ENCODE results near the gene ANAPC2.

DNA sequence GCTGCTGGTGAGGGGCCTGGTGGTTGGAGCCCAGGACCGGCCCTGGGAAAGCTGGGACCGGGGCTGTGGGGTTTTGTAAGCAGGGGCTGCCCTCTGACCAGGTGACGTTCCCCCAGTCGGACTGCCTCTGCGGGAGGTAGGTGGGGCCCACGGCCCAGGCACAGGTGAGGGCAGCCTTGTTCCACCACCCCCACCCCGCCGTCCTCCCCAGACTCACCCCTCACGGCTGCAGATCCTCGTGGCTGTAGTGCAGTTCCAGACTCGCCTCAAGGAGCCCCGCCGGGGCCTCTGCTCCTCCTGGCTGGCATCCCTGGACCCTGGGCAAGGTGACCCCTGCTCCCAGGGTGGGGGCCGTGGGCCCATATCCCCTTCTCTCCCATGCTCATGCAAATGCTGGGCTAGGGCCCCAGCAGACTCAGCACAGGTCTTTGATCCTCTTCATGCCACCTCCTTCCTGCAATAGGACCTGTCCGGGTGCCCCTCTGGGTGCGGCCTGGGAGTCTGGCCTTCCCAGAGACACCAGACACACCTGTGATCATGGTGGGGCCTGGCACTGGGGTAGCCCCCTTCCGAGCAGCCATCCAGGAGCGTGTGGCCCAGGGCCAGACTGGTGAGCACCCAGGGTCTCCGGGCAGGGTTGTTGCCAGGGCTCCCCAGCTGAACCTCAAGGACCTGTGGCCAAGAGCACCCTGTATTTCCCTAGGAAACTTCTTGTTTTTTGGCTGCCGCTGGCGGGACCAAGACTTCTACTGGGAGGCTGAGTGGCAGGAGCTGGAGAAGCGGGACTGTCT is 27.0 kb upstream of the ANAPC2 start:
- TF ChIP-seq, protein P1, sequence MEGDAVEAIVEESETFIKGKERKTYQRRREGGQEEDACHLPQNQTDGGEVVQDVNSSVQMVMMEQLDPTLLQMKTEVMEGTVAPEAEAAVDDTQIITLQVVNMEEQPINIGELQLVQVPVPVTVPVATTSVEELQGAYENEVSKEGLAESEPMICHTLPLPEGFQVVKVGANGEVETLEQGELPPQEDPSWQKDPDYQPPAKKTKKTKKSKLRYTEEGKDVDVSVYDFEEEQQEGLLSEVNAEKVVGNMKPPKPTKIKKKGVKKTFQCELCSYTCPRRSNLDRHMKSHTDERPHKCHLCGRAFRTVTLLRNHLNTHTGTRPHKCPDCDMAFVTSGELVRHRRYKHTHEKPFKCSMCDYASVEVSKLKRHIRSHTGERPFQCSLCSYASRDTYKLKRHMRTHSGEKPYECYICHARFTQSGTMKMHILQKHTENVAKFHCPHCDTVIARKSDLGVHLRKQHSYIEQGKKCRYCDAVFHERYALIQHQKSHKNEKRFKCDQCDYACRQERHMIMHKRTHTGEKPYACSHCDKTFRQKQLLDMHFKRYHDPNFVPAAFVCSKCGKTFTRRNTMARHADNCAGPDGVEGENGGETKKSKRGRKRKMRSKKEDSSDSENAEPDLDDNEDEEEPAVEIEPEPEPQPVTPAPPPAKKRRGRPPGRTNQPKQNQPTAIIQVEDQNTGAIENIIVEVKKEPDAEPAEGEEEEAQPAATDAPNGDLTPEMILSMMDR (IDR thresholded peaks at IDR 0.05), result no peak
- TF ChIP-seq POLR2AphosphoS5 (IDR thresholded peaks at IDR 0.05), result no peak
- TF ChIP-seq POLR2A (IDR thresholded peaks at IDR 0.05), result no peak

Measured in prostate gland (tissue), 2 donors.